Brain microvascular endothelial cell (primary cell): ENCODE measurements around the gene SCUBE3.

ENCODE experiments used
- DNase-seq: peaks from one replicate; pipeline ENCODE4 v3.0.0-alpha.2; 2020
- H3K27ac ChIP-seq: fragments of 250-450 bp; sonication (Bioruptor Pico); 2 replicates; pipeline ENCODE4 v1.5.1; 2020; ENCODE audit warnings: mild to moderate bottlenecking, moderate library complexity
- H3K27me3 ChIP-seq: fragments of 250-450 bp; sonication (Bioruptor Pico); replicated peaks from 2 replicates; pipeline ENCODE4 v1.5.1; 2020; ENCODE audit warnings: mild to moderate bottlenecking
- H3K36me3 ChIP-seq: fragments of 250-450 bp; sonication (Bioruptor Pico); replicated peaks from 2 replicates; pipeline ENCODE4 v1.5.1; 2020; ENCODE audit warnings: mild to moderate bottlenecking
- H3K4me3 ChIP-seq: 2 replicates; pipeline ENCODE4 v1.5.1; 2011; ENCODE audit warnings: low read depth, mild to moderate bottlenecking, control low read depth, low read length, moderate library complexity
- in situ Hi-C: cut with HindIII; loops from 2 replicates; pipeline ENCODE4 v1.10.0; 2017; ENCODE audit warnings: low sequenced_read_pairs, low pct_ligation_motif_present
- TF ChIP-seq, protein P1 (sequence below): IDR thresholded peaks from 2 replicates; pipeline ENCODE4 v1.5.1; 2011; ENCODE audit warnings: low read depth, mild to moderate bottlenecking, moderate library complexity, low read length, control low read depth, inconsistent platforms; ENCODE audit errors: missing control alignments

The SCUBE3 gene

GRCh38 chr6:35295521-35296315, 82.0 kb downstream of the SCUBE3 start:
- H3K36me3 ChIP-seq, result peaks cover 6% of the 10 kb centered on the region
- in situ Hi-C loops, result no loop called here

DNA sequence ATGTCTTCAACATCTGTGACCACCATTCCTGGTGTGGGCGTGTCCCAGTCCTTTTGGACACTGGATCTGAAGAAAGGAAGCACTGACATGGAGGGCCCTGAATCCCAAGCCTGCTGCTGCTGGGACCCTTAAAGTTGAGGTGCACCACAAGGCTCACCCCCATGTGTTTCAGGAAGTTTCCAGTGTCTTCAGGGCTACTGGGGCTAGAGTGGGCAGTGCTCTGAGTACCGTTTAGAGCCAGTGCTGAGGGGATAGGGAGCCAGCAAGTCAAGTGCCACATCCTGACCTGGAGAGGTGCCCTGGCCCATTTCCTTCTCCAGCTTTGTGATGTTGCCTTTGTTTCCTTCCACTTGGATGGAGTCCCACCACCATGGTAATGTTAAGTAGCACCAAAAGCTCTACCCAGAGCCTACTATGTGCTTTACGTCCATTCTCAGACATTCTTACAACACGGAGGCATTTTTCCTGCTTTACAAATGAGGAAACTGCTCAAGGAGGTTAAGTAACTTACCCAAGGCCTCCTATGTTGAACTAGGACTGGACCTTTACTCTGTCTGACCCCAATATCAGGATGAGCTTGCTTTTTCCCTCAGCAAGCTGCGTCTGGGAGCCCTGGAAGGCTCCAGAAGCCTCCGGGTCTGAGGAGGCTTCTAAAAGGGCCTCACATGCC, 83.3 kb downstream of the SCUBE3 start:
- Histone ChIP-seq H3K27ac (no peak overlapping the region), H3K36me3 (peaks cover 6% of the 10 kb centered on the region), H3K27me3 (no peaks in the 10 kb centered on the region), H3K4me3 (no peak overlapping the region)
- DNase-seq, result no peak
- in situ Hi-C loops, result no loop called here
- TF ChIP-seq, protein P1, sequence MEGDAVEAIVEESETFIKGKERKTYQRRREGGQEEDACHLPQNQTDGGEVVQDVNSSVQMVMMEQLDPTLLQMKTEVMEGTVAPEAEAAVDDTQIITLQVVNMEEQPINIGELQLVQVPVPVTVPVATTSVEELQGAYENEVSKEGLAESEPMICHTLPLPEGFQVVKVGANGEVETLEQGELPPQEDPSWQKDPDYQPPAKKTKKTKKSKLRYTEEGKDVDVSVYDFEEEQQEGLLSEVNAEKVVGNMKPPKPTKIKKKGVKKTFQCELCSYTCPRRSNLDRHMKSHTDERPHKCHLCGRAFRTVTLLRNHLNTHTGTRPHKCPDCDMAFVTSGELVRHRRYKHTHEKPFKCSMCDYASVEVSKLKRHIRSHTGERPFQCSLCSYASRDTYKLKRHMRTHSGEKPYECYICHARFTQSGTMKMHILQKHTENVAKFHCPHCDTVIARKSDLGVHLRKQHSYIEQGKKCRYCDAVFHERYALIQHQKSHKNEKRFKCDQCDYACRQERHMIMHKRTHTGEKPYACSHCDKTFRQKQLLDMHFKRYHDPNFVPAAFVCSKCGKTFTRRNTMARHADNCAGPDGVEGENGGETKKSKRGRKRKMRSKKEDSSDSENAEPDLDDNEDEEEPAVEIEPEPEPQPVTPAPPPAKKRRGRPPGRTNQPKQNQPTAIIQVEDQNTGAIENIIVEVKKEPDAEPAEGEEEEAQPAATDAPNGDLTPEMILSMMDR, result no peak

More at GRCh38 chr6:35295521-35296315, 82.0 kb downstream of the SCUBE3 start:
- no peaks in the 10 kb centered on the region for H3K27me3 ChIP-seq
- DNase-seq, result no peak
- TF ChIP-seq, protein P1, result no peak
- no peak overlapping the region for H3K27ac ChIP-seq
- no peak overlapping the region for H3K4me3 ChIP-seq

GRCh38 chr6:35297601-35298481, 84.1 kb downstream of the SCUBE3 start, which contains the start of gene DEF6:
Gene DEF6 (plus strand): TSS chr6:35297818. CDS start chr6:35297857, 39 bp downstream.
- Histone ChIP-seq H3K4me3 (peak within 1 kb of the TSS; percentile 33), H3K27me3 (no peaks in the 10 kb centered on the region), H3K36me3 (peaks cover 6% of the 10 kb centered on the region), H3K27ac (no peak within 1 kb of the TSS)
- in situ Hi-C loops, result no loop called here
- TF ChIP-seq, protein P1, result peak; percentile 84
- peak; percentile 70 for DNase-seq

- Histone ChIP-seq H3K27me3 (no peaks in the 10 kb centered on the region), H3K27ac (no peak overlapping the region), H3K4me3 (no peak overlapping the region), H3K36me3 (peaks cover 6% of the 10 kb centered on the region)
- DNase-seq, result no peak
- TF ChIP-seq, protein P1, result no peak
- in situ Hi-C loops, result no loop called here
These were observed 84.9 kb downstream of the SCUBE3 start for GRCh38 chr6:35298625-35299140.

GRCh38 chr6:35299674-35300073, 85.9 kb downstream of the SCUBE3 start:
- no peak overlapping the region for H3K27ac ChIP-seq
- DNase-seq, result no peak
- H3K4me3 ChIP-seq, result no peak overlapping the region
- TF ChIP-seq, protein P1, result no peak
- peaks cover 4% of the 10 kb centered on the region for H3K36me3 ChIP-seq
- no peaks in the 10 kb centered on the region for H3K27me3 ChIP-seq
- in situ Hi-C loops, result no loop called here
